WI38 (cell line): ENCODE data around the gene NDST1.

Experiments
- H3K4me3 ChIP-seq: 2 replicates; pipeline ENCODE4 v1.5.1; 2011; ENCODE audit warnings: low read depth, mild to moderate bottlenecking, control low read depth, low read length
- TF ChIP-seq, protein P1 (sequence below): IDR thresholded peaks from 2 replicates; pipeline ENCODE4 v1.5.1; 2012; ENCODE audit warnings: low read depth, mild to moderate bottlenecking, control low read depth, low read length

NDST1 gene

DNA sequence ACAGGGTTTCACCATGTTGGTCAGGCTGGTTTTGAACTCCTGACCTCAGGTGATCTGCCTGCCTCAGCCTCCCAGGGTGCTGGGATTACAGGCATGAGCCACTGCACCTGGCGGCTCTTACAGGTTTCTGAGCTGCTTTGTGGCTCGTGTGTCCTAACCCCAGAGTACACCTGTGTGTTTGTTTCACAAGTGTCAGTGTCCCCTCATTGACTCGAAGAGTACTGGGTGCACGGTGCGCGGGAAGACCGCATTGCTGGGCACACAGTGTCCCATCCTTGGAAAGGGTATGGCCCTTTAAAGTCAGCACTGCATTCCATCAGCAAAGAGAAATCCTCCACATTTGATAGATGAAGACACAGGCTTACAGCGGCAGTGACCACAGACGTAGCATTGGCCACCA, 23.8 kb downstream of the NDST1 start:
- no peak overlapping the region for H3K4me3 ChIP-seq
- TF ChIP-seq, protein P1, sequence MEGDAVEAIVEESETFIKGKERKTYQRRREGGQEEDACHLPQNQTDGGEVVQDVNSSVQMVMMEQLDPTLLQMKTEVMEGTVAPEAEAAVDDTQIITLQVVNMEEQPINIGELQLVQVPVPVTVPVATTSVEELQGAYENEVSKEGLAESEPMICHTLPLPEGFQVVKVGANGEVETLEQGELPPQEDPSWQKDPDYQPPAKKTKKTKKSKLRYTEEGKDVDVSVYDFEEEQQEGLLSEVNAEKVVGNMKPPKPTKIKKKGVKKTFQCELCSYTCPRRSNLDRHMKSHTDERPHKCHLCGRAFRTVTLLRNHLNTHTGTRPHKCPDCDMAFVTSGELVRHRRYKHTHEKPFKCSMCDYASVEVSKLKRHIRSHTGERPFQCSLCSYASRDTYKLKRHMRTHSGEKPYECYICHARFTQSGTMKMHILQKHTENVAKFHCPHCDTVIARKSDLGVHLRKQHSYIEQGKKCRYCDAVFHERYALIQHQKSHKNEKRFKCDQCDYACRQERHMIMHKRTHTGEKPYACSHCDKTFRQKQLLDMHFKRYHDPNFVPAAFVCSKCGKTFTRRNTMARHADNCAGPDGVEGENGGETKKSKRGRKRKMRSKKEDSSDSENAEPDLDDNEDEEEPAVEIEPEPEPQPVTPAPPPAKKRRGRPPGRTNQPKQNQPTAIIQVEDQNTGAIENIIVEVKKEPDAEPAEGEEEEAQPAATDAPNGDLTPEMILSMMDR: no peak

DNA sequence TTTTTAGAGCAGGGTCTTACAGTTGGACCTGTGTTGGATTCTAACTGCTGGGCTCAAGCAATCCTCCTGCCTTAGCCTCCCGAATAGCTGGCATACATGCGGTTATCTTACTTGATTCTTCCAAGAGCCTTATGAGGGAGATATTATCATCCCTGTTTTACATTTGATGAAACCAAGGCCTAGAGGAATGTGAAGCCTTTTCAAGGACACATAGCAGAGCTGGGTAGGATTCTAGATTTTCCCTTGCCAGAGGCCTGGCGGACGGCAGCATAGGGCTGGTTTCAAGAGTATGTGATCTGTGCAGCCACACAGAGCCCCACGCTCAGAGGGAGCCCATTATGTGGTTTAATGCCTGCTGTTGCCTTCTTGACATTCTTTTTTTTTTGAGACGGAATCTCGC, 24.2 kb downstream of the NDST1 start:
- TF ChIP-seq, protein P1: no peak
- no peak overlapping the region for H3K4me3 ChIP-seq

DNA sequence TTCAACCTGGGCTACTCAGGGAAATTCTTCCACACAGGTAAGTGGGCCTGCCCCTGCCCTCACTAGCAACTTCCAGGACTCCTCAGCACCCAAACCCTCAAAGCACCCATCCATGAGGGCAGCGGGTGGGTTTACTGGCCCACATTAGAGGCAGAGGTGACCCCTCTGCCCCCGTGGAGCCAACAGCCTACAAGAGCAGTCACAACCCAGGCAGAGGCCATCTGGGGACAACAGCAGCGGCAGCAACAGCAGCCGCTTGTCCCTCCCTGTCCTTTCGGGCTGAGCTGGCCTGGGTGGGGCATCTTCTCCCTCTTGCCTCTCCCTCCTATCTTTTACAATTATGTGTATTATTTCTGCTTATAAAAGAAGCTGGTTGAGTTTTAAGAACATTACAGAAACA, 25.1 kb downstream of the NDST1 start:
- TF ChIP-seq, protein P1: no peak
- H3K4me3 ChIP-seq: no peak overlapping the region

DNA sequence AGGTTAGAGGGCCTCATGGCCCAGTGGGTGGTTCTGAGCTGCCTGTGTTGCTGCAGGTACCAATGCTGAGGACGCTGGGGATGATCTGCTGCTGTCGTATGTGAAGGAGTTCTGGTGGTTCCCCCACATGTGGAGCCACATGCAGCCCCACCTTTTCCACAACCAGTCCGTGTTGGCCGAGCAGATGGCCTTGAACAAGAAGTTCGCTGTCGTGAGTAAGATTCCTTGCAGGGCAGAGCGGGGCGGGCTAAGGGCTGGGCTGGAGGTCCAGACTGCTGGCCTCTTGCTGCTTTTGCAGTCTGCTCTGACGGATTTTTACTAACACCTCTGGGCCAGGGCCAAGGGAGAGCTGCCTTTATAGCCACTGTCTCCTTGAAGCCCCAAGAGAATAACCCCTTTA, 26.9 kb downstream of the NDST1 start:
- no peak overlapping the region for H3K4me3 ChIP-seq
- TF ChIP-seq, protein P1: no peak

DNA sequence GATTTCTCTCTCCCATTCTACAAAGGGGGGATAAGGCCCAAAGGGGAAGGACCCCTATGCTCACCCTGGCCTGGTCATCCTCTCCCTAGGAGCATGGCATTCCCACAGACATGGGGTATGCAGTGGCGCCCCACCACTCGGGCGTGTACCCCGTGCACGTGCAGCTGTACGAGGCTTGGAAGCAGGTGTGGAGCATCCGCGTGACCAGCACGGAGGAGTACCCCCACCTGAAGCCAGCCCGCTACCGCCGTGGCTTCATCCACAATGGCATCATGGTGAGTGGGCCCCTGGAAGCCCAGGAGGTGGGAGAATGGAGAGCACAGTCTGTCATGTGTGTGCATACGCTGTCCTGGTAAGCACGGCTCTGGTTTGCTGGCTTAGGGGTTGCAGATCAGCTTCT, 27.7 kb downstream of the NDST1 start:
- no peak overlapping the region for H3K4me3 ChIP-seq
- TF ChIP-seq, protein P1: no peak

DNA sequence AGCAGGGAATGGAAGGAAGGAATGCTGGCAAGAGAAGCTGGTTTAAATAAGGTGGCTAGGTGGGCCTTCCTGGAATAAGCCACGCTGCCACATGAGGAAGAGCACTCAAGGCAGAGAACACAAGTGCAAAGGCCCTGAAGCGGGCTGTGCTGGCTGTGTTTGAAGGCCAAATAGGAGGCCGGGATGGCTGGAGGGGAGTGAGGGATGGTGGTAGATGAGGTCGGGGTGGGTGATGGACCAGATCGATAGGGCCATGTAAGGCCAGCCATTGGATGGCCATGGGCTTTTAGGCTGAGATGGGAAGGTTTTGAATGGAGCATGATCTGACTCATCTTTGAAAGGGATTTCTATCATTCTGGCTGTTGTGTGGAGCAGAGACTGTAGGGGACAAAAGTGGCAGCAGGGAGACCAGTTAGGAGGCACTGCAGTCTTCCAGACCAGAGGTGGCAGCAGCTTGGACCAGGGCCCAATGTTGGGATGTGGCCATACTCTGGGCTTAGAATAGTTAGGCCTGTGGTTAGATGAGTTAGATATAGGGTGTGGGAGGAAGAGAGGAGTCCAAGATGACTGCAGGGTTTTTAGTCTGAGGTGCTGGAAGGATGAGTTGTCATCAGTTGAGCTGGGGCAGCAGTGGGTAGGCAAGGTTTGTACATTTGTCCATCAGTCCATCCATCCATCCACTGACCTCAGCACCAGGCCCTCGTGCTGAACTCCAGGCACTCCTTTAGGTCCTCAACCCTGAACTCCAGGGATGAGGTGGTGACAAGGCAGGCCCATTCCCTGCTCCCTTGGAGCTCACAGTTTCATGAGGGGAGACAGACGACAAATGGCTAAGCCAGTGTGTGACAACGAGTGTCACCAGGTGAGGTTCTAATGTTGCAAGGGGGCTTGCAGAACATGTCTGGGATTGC, 30.3 kb downstream of the NDST1 start:
- no peak overlapping the region for H3K4me3 ChIP-seq
- TF ChIP-seq, protein P1: no peak

DNA sequence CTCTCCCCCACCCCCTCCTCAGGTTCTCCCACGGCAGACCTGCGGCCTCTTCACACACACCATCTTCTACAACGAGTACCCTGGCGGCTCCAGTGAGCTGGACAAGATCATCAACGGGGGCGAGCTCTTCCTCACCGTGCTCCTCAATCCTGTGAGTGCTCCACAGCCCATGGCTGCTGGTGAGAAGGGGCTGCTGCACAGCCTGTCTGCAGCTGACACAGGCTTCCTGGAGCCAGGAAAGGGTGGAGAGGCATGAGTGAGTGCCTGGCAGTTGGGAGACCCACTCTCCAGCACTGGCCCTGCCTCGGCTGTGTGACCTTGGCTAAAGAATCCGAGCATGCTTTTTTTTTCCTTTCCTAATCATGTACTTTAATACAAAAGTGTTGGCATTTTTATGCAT, 31.3 kb downstream of the NDST1 start:
- no peak overlapping the region for H3K4me3 ChIP-seq
- TF ChIP-seq, protein P1: no peak
